HG02870 (cell line): ENCODE results near the gene BPIFB1.

ENCODE experiments used
- ATAC-seq: cut with Tn5 transposase; IDR thresholded peaks from one replicate; pipeline ENCODE4 v1.9.1; 2021; ENCODE audit warnings: mild to moderate bottlenecking, moderate library complexity; ENCODE audit not compliant: unreplicated experiment

Gene BPIFB1

GRCh38 chr20:33272155-33272873, 10.7 kb upstream of the BPIFB1 start:
- ATAC-seq, result no peak

GRCh38 chr20:33273117-33273851, 9.7 kb upstream of the BPIFB1 start:
- ATAC-seq, result no peak

- no peak for ATAC-seq
These were observed 7.8 kb upstream of the BPIFB1 start for GRCh38 chr20:33275215-33275614.

GRCh38 chr20:33275871-33276270, 7.1 kb upstream of the BPIFB1 start:
- ATAC-seq, result no peak

GRCh38 chr20:33276303-33277113, 6.5 kb upstream of the BPIFB1 start:
- ATAC-seq, result no peak

- no peak for ATAC-seq
These were observed 5.3 kb upstream of the BPIFB1 start for GRCh38 chr20:33277471-33278441.

- no peak for ATAC-seq
These were observed 4.3 kb upstream of the BPIFB1 start for GRCh38 chr20:33278700-33279099.

GRCh38 chr20:33279261-33279910, 3.6 kb upstream of the BPIFB1 start:
- no peak for ATAC-seq

GRCh38 chr20:33280000-33280680, 2.9 kb upstream of the BPIFB1 start:
- ATAC-seq, result no peak

- ATAC-seq, result no peak
These were observed 2.2 kb upstream of the BPIFB1 start for GRCh38 chr20:33280775-33281174.

GRCh38 chr20:33281550-33282146, 1.4 kb upstream of the BPIFB1 start:
- no peak for ATAC-seq

- no peak for ATAC-seq
These were observed 649 bp upstream of the BPIFB1 start for GRCh38 chr20:33282196-33282934.

GRCh38 chr20:33284284-33284683, 1.3 kb downstream of the BPIFB1 start:
- ATAC-seq, result no peak

GRCh38 chr20:33284937-33285336, 1.9 kb downstream of the BPIFB1 start:
- no peak for ATAC-seq

GRCh38 chr20:33285861-33286495, 3.0 kb downstream of the BPIFB1 start:
- no peak for ATAC-seq

GRCh38 chr20:33287884-33288283, 4.9 kb downstream of the BPIFB1 start:
- ATAC-seq, result no peak

- no peak for ATAC-seq
These were observed 7.8 kb downstream of the BPIFB1 start for GRCh38 chr20:33290852-33291251.

- no peak for ATAC-seq
These were observed 8.4 kb downstream of the BPIFB1 start for GRCh38 chr20:33291416-33291815.
